NOMO-1 (cell line): ENCODE results near the gene GRIN1.
A peak's percentile ranks its signal among the peaks of the same experiment; 100 is the strongest.

Experiments
- DNase-seq, 2 experiments: peaks; one replicate each; lab custom pipeline; 2025; ENCODE audit not compliant: unreplicated experiment in 2 of 2; lab: John Stamatoyannopoulos, UW

GRIN1 gene

GRCh38 chr9:137189297-137190295 lies 50.6 kb downstream of the GRIN1 start:
- DNase-seq: no peak

DNA sequence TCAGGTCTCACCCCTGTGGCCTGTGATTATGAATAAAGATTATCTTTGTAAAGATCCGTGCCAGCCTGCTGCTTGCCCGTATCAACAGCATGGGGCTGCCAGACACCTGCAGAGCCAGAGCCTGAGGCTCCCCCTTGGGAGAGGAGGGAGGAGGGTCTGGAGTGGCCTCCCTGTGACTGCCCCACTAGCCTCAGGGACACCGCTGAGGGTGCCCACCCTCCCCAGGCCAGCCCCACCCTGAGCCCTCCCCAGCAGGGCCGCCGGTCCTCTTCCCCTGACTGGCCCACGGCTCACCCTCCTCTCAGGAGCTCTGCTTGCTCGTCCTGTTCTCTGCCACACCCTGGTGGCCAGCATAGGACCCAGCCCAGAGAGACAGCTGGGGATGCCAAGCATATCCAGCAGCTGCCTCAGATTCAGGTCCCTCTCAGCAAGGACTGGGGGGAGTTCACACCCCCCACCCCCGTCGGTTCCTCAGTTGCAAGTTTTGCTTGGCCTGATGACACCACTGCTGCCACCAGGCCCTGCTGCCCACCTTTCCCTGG lies 51.4 kb downstream of the GRIN1 start:
- DNase-seq: no peak

DNA sequence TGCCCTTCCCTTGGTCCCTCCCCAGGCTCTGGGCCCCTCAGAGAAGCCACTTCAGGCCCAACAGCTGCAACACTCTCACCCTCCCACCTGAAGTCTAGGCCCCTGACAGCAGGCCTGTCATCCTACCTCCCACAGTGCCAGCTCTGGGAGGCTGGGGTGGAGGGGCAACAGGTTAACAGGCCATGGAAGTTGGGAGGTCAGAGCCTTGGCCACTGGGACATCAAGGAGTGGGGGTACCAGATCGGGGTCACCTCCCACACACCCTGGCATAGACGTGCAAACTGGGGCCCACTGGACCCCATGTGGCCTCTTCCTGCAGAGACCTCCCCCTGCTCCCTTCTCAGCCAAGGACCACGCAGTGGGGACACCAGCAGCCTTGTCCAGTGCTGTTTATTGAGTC lies 52.3 kb downstream of the GRIN1 start:
- DNase-seq: no peak

- no peak for DNase-seq
Measured at GRCh38 chr9:137191691-137192447, 52.9 kb downstream of the GRIN1 start.

DNA sequence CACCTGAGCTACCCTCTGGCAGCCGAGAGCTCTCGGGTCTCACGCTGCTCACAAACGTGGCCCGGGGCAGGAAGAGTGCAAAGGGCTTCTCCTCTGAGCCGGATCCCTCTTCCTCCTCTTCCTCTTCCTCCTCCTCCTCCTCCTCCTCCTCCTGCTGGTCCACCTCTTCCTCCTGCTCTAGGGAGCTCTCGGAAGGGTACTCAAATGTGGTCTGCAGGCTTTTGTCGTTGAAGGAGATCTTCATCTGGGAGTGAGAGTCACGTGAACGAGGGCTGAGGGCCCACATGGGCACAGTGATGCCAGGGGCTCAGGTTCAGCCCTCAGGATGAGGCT lies 53.5 kb downstream of the GRIN1 start:
- no peak for DNase-seq

DNA sequence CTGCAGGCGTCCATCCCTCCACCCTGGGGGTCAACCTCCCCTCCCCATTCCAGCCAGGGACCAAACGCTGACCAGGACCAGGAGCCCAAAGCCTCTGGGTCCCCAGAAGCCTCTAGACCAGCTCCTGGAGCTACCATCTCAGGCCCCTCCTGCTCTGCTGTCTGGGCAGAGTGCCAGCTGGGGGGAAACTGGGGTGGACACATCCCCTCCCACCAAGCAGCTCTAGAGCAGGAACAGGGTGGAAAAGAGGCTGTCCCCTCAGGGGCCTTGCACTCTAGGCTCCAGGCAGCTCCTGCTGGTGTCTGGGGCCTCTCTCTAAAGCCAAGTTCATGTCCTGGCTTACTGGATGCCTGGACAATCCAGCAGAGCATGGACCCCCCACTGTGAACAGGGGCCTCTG lies 53.9 kb downstream of the GRIN1 start:
- no peak for DNase-seq

DNA sequence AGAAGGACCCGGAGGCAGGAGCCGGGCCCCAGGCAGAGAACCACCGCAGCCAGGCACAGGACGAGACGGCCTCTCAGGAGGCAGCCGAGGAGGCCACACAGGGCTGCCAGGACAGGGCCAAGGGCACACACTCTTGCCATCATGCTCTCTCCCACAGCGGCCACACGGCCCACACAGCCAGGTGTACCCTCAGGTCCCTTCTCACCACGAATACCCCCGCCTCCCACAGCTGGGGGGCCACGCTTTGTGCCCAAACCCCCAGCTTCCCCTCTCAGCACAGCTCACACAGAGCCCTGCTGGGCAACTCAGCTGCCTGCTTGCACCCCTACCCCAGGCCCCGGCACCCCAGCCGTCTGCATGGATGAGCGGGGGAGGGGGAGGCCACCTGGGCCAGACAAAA lies 54.8 kb downstream of the GRIN1 start:
- no peak for DNase-seq

DNA sequence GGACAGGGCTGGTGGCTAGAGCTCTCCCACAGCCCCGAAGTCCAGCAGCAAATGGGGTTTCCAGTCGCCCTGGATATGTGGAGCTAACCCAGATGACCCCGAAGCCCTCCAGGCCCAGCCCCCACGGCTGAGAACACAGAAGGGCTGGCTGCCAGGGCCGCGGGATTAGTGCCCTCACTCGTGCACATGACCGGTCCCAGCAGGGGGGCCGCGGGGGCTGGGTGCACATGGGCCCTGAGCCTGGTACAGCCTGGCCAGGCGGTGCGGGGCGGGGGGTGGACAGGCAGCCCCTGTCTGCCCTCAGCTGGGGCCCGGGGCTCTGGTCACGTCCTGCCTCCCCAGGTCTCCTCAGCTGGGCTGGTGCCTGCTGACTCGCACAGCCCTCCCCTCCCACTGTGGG lies 55.4 kb downstream of the GRIN1 start:
- DNase-seq: no peak

GRCh38 chr9:137194909-137195308 lies 56.0 kb downstream of the GRIN1 start:
- no peak for DNase-seq

GRCh38 chr9:137195525-137196220 lies 56.7 kb downstream of the GRIN1 start:
- no peak for DNase-seq

DNA sequence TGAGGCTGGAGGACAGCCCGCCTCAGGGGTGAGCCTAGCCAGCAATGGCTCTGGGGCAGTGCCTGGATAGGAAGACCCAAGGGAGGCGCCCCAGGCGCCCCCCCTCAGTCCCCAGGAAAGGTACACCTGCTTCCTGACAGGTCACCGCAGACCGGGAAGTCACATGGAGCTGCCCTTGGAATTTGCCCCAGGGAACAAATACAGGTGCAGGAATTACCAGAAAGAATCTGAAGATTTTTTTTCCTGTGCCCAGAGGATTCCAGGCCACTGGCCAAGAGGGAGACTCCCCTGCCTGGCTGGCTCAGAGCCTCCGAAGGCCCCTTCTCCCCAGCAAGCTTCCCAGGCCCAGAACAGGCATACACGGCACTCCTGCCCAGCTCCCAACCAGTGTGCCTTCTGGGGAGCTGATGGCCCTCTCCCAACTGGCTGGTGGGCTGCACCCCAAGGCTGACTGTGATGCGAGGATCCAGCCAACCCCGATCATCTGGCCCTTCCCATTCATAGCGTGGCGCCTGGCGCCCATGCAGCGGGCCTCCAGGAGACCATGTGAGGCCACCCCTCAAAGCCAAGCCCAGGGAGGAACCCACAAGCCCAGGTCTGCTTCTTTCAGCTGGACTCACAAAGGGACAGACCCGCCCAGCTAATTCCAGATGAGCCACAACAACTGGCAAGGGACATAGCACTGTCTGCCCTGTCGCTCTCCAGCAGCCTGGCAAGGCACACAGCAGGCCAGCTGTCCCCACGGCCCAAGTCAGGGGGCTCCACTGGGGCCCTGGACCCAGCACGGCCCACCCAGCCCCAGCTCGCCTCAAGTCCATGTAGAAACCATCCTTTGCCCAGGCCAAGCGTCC lies 59.3 kb downstream of the GRIN1 start:
- DNase-seq: no peak

DNA sequence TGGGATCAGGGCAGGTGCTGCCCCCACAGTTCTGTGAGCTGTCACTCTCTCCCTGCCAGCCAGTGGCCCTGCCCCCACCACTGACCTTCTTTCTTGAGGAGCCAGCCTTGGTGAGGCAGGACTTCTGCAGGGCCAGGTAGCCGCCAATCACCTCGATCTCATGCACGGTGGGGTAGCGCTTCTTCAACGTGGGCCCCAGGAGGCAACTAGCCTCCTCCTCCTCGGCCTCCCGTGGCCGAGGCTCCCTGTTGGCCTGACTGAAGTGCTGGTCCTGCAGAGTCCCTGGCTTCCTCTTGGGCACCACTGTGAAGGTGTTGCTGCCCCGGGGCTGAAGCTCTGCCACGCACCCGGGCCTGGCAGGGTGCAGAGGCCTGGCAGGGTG lies 59.9 kb downstream of the GRIN1 start:
- DNase-seq: no peak

- DNase-seq: no peak
Measured at GRCh38 chr9:137199411-137200121, 60.6 kb downstream of the GRIN1 start.

GRCh38 chr9:137200311-137201204 lies 61.6 kb downstream of the GRIN1 start, which contains the start of gene TPRN:
TPRN (minus strand) TSS chr9:137200741; CDS start chr9:137200711, 30 bp downstream.
- DNase-seq: peak; percentile 100

DNA sequence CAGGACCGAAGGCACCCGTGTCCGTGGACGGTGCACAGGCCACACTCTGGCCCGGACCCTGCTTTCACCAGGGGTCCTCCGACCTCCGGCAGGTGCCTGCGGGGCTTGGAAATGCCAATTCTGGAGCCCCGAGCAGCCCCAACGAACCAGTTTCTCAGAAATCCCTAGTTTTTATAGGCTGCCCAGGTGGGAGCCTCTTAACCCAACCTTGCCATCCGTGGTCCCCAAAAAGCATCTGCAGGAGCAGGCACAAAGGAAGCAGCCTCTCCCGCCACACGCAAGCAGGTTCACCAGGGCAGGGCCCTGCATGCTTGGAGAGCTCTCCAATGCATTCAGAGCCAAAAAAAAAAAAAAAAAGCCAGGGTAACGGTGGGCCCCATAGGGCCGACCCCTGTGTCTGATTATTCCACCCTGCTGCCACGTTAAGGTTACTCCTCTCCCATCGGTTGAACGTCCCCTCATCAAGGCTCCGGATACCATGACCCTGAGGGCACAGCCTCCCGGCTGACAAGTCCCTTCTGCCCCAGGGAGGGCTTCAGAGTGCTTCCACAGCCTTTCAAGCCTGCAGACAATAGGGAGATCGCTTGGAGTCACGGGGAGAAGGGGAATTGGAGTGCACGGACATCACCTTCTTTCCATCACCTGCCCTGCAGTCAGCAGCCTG lies 62.4 kb downstream of the GRIN1 start:
- no peak for DNase-seq

- no peak for DNase-seq
Measured at GRCh38 chr9:137202966-137203365, 64.0 kb downstream of the GRIN1 start.

DNA sequence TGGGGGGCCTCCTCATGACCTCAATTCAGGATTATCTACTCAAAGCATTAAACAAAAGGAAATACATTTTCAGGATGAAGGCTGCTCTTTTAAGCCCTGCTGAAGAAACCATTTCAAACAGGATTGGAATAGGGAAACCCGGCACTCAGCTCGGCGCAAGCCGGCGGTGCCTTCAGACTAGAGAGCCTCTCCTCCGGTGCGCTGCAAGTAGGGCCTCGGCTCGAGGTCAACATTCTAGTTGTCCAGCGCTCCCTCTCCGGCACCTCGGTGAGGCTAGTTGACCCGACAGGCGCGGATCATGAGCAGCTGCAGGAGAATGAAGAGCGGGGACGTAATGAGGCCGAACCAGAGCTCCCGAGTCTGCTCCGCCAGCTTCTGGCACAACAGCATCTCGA lies 65.8 kb downstream of the GRIN1 start:
- no peak for DNase-seq
